22Rv1 (cell line): ENCODE results near the gene SOWAHD.

ENCODE experiments used
- CTCF ChIP-seq: fragments of 450-650 bp; IDR thresholded peaks from 2 replicates; pipeline ENCODE4 v1.5.1; 2017; ENCODE audit warnings: mild to moderate bottlenecking
- ZFX ChIP-seq: fragments of 450-650 bp; IDR thresholded peaks from 2 replicates; pipeline ENCODE4 v1.6.1; 2017; ENCODE audit warnings: antibody characterized with exemption, borderline replicate concordance

- TF ChIP-seq CTCF (no peak), ZFX (no peak)
Observed at GRCh38 chrX:119745283-119745848, 13.0 kb upstream of the SOWAHD start.
